SJSA1 (cell line): ENCODE results near the gene KLC1. TPM values are rescaled to one million over a fixed set of nuclear protein-coding genes. Genes with fewer than 3 reads are reported as not detected.

Source experiments
- DNase-seq, 2 experiments: peaks; one replicate each; pipeline ENCODE4 v3.0.0-alpha.2; 2015 to 2020; ENCODE audit warnings: low spot score in 2 of 2, low read depth in 1 of 2
- H3K27ac ChIP-seq: fragments of 250-450 bp; sonication (Bioruptor Pico); 2 replicates; pipeline ENCODE4 v1.5.1; 2020; ENCODE audit warnings: mild to moderate bottlenecking, moderate library complexity
- H3K27me3 ChIP-seq: fragments of 250-450 bp; sonication (Bioruptor Pico); replicated peaks from 2 replicates; pipeline ENCODE4 v1.5.1; 2020; ENCODE audit warnings: mild to moderate bottlenecking, moderate library complexity
- H3K36me3 ChIP-seq: fragments of 250-450 bp; sonication (Bioruptor Pico); 2 replicates; pipeline ENCODE4 v1.5.1; 2020; ENCODE audit warnings: mild to moderate bottlenecking
- H3K4me1 ChIP-seq: fragments of 250-450 bp; sonication (Bioruptor Pico); replicated peaks from 2 replicates; pipeline ENCODE4 v1.6.1; 2021; ENCODE audit warnings: mild to moderate bottlenecking
- H3K4me3 ChIP-seq: fragments of 250-450 bp; sonication (Bioruptor Pico); 2 replicates; pipeline ENCODE4 v1.5.1; 2020; ENCODE audit warnings: mild to moderate bottlenecking
- H3K9me3 ChIP-seq: fragments of 250-450 bp; sonication (Bioruptor Pico); replicated peaks from 2 replicates; pipeline ENCODE4 v1.5.1; 2020; ENCODE audit warnings: mild to moderate bottlenecking
- total RNA-seq: library from RNA; depleted of rRNA; stranded (reverse); fragments of >200 nt; shearing (Covaris generic); gene quantifications from 2 replicates; pipeline ENCODE4 v1.2.3, GENCODE V29; 2014

KLC1 gene
- total RNA-seq, 1 experiment from 2014 or later, result 196 TPM

- no peak for DNase-seq
- peaks cover 18% of the 10 kb centered on the region for H3K4me1 ChIP-seq
Observed at GRCh38 chr14:103725001-103725682, 96.1 kb downstream of the KLC1 start.

GRCh38 chr14:103725739-103726395 is 96.9 kb downstream of the KLC1 start:
- H3K36me3 ChIP-seq, result peaks cover 41% of the 10 kb centered on the region
- peaks cover 16% of the 10 kb centered on the region for H3K4me1 ChIP-seq
- no peaks in the 10 kb centered on the region for H3K9me3 ChIP-seq
- H3K4me3 ChIP-seq, result no peak overlapping the region
- no peaks in the 10 kb centered on the region for H3K27me3 ChIP-seq
- no peak overlapping the region for H3K27ac ChIP-seq
- no peak for DNase-seq

More at GRCh38 chr14:103725001-103725682, 96.1 kb downstream of the KLC1 start:
- H3K27me3 ChIP-seq, result no peaks in the 10 kb centered on the region
- H3K4me3 ChIP-seq, result no peak overlapping the region
- peaks cover 34% of the 10 kb centered on the region for H3K36me3 ChIP-seq
- no peak overlapping the region for H3K27ac ChIP-seq
- no peaks in the 10 kb centered on the region for H3K9me3 ChIP-seq

- H3K27me3 ChIP-seq, result no peaks in the 10 kb centered on the region
- H3K9me3 ChIP-seq, result no peaks in the 10 kb centered on the region
- no peak overlapping the region for H3K4me3 ChIP-seq
- H3K27ac ChIP-seq, result no peak overlapping the region
- H3K36me3 ChIP-seq, result peaks cover 40% of the 10 kb centered on the region
- DNase-seq, result no peak
- H3K4me1 ChIP-seq, result peaks cover 10% of the 10 kb centered on the region
Observed at GRCh38 chr14:103726474-103726873, 97.5 kb downstream of the KLC1 start.

- Histone ChIP-seq H3K36me3 (peaks cover 48% of the 10 kb centered on the region), H3K9me3 (no peaks in the 10 kb centered on the region), H3K27ac (no peak overlapping the region), H3K4me3 (no peak overlapping the region), H3K27me3 (no peaks in the 10 kb centered on the region), H3K4me1 (peaks cover under 1% of the 10 kb centered on the region)
- no peak for DNase-seq
Observed at GRCh38 chr14:103727313-103727980, 98.4 kb downstream of the KLC1 start.

GRCh38 chr14:103728141-103728540 is 99.1 kb downstream of the KLC1 start:
- H3K9me3 ChIP-seq, result no peaks in the 10 kb centered on the region

GRCh38 chr14:103728721-103729120 is 99.7 kb downstream of the KLC1 start:
- Histone ChIP-seq H3K4me3 (no peak overlapping the region), H3K4me1 (no peaks in the 10 kb centered on the region), H3K27me3 (no peaks in the 10 kb centered on the region), H3K36me3 (peaks cover 58% of the 10 kb centered on the region), H3K27ac (no peak overlapping the region), H3K9me3 (no peaks in the 10 kb centered on the region)
- DNase-seq, result no peak

More at GRCh38 chr14:103728141-103728540, 99.1 kb downstream of the KLC1 start:
- Histone ChIP-seq H3K4me3 (no peak overlapping the region), H3K4me1 (no peaks in the 10 kb centered on the region), H3K27me3 (no peaks in the 10 kb centered on the region), H3K36me3 (peaks cover 53% of the 10 kb centered on the region), H3K27ac (no peak overlapping the region)
- DNase-seq, result no peak

- no peak overlapping the region for H3K27ac ChIP-seq
Observed at GRCh38 chr14:103729496-103730448, 100.8 kb downstream of the KLC1 start.

GRCh38 chr14:103730490-103731035 is 101.6 kb downstream of the KLC1 start:
- H3K27ac ChIP-seq, result no peak overlapping the region
- no peaks in the 10 kb centered on the region for H3K27me3 ChIP-seq
- peaks cover 65% of the 10 kb centered on the region for H3K36me3 ChIP-seq
- no peaks in the 10 kb centered on the region for H3K9me3 ChIP-seq
- no peak for DNase-seq
- H3K4me3 ChIP-seq, result no peak overlapping the region
- H3K4me1 ChIP-seq, result no peaks in the 10 kb centered on the region

More at GRCh38 chr14:103729496-103730448, 100.8 kb downstream of the KLC1 start:
- DNase-seq, result no peak
- peaks cover 65% of the 10 kb centered on the region for H3K36me3 ChIP-seq
- H3K27me3 ChIP-seq, result no peaks in the 10 kb centered on the region
- no peaks in the 10 kb centered on the region for H3K4me1 ChIP-seq
- no peak overlapping the region for H3K4me3 ChIP-seq
- H3K9me3 ChIP-seq, result no peaks in the 10 kb centered on the region

GRCh38 chr14:103731481-103731880 is 102.5 kb downstream of the KLC1 start:
- Histone ChIP-seq H3K4me1 (no peaks in the 10 kb centered on the region), H3K27ac (no peak overlapping the region), H3K36me3 (peaks cover 57% of the 10 kb centered on the region), H3K27me3 (no peaks in the 10 kb centered on the region), H3K4me3 (no peak overlapping the region), H3K9me3 (no peaks in the 10 kb centered on the region)
- DNase-seq, result no peak

GRCh38 chr14:103731916-103732867 is 103.2 kb downstream of the KLC1 start:
- Histone ChIP-seq H3K4me1 (no peaks in the 10 kb centered on the region), H3K27me3 (no peaks in the 10 kb centered on the region), H3K27ac (no peak overlapping the region), H3K9me3 (no peaks in the 10 kb centered on the region), H3K4me3 (no peak overlapping the region), H3K36me3 (peaks cover 56% of the 10 kb centered on the region)
- no peak for DNase-seq

GRCh38 chr14:103732868-103733620 is 104.0 kb downstream of the KLC1 start:
- Histone ChIP-seq H3K4me3 (no peak overlapping the region), H3K4me1 (no peaks in the 10 kb centered on the region), H3K36me3 (peaks cover 50% of the 10 kb centered on the region), H3K27me3 (no peaks in the 10 kb centered on the region), H3K27ac (no peak overlapping the region), H3K9me3 (no peaks in the 10 kb centered on the region)
- no peak for DNase-seq

GRCh38 chr14:103733651-103734050 is 104.6 kb downstream of the KLC1 start:
- no peaks in the 10 kb centered on the region for H3K9me3 ChIP-seq
- H3K4me1 ChIP-seq, result no peaks in the 10 kb centered on the region
- peaks cover 48% of the 10 kb centered on the region for H3K36me3 ChIP-seq
- H3K27ac ChIP-seq, result no peak overlapping the region
- H3K4me3 ChIP-seq, result no peak overlapping the region
- DNase-seq, result no peak
- H3K27me3 ChIP-seq, result no peaks in the 10 kb centered on the region
